HG02571 (cell line): ENCODE measurements around the gene ACTN2.
A peak's percentile ranks its signal among the peaks of the same experiment; 100 is the strongest.
"Not testable (repeated sequence)": the region's sequence is repeated elsewhere in the genome, so short reads cannot be mapped to it uniquely, and the experiment has no call there.

Experiments used
- ATAC-seq: cut with Tn5 transposase; IDR thresholded peaks from one replicate; pipeline ENCODE4 v1.9.1; 2021; ENCODE audit warnings: mild to moderate bottlenecking, moderate library complexity; ENCODE audit not compliant: unreplicated experiment

ACTN2 gene

GRCh38 chr1:236685917-236686814 is at the start of gene ACTN2:
Gene ACTN2 (plus strand): TSS chr1:236686499. CDS start chr1:236686674, 175 bp downstream.
- ATAC-seq = peak; percentile 54

- ATAC-seq = no peak
Observed at GRCh38 chr1:236638945-236639344, 47.4 kb upstream of the ACTN2 start.

- no peak for ATAC-seq
Observed at GRCh38 chr1:236639686-236640085, 46.6 kb upstream of the ACTN2 start.

GRCh38 chr1:236642763-236643162 is 43.5 kb upstream of the ACTN2 start:
- ATAC-seq = no peak

- ATAC-seq = no peak
Observed at GRCh38 chr1:236645016-236645680, 41.2 kb upstream of the ACTN2 start.

GRCh38 chr1:236654511-236654910 is 31.8 kb upstream of the ACTN2 start:
- ATAC-seq = no peak

GRCh38 chr1:236654957-236655356 is 31.3 kb upstream of the ACTN2 start:
- ATAC-seq = no peak

GRCh38 chr1:236657398-236657797 is 28.9 kb upstream of the ACTN2 start:
- ATAC-seq = no peak

- no peak for ATAC-seq
Observed at GRCh38 chr1:236659792-236660587, 26.3 kb upstream of the ACTN2 start.

- no peak for ATAC-seq
Observed at GRCh38 chr1:236663934-236664333, 22.4 kb upstream of the ACTN2 start.

GRCh38 chr1:236668909-236669308 is 17.4 kb upstream of the ACTN2 start:
- ATAC-seq = not testable (repeated sequence)

- no peak for ATAC-seq
Observed at GRCh38 chr1:236670060-236670459, 16.2 kb upstream of the ACTN2 start.

GRCh38 chr1:236673289-236673919 is 12.9 kb upstream of the ACTN2 start:
- no peak for ATAC-seq

GRCh38 chr1:236677641-236678235 is 8.6 kb upstream of the ACTN2 start:
- no peak for ATAC-seq

- ATAC-seq = no peak
Observed at GRCh38 chr1:236681219-236681618, 5.1 kb upstream of the ACTN2 start.

- no peak for ATAC-seq
Observed at GRCh38 chr1:236685205-236685916, 938 bp upstream of the ACTN2 start.

GRCh38 chr1:236686815-236687160 is 489 bp downstream of the ACTN2 start:
- ATAC-seq = no peak

- no peak for ATAC-seq
Observed at GRCh38 chr1:236687273-236687672, 974 bp downstream of the ACTN2 start.

GRCh38 chr1:236688705-236689104 is 2.4 kb downstream of the ACTN2 start:
- no peak for ATAC-seq
